Measurements from ENCODE around the gene C1orf174.

DNA sequence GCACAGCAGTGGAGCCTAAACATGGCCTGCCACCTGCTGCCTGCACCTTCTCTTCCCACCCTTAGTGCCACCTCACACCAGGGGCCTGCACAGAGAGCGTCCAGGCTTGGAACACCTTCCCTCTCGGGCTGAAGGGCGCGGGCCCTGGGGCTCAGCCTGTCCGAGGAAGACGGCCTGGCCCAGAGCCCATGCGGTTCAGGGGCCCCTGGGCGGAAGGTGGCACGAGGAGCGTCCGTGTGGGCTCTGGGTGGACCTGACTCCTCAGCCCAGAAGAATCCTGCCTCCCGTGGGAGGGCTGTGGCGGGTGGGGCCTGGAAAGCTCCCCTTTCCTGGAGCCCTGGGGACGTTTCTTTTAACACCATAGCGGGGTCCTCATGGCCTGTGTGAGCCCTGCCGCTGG is 23.4 kb downstream of the C1orf174 start:
- no peak for TF ChIP-seq CTCF (IDR thresholded peaks at IDR 0.05)
- no peak for TF ChIP-seq POLR2AphosphoS5 (IDR thresholded peaks at IDR 0.05)
